ENCODE data around the gene RAB10. TPM values are rescaled to one million over a fixed set of nuclear protein-coding genes. Genes with fewer than 3 reads are reported as not detected.

Gene RAB10
- total RNA-seq, 4 donors from 2014 or later = 91.9 to 117 (median 103) TPM

GRCh38 chr2:26148501-26148900 is 114.6 kb downstream of the RAB10 start:
- ATAC-seq = no peak
- Histone ChIP-seq H3K27ac (no peak overlapping the region), H3K9me3 (no peaks in the 10 kb centered on the region), H3K36me3 (no peaks in the 10 kb centered on the region), H3K4me3 (no peak overlapping the region), H3K4me1 (no peaks in the 10 kb centered on the region), H3K27me3 (peaks cover 29% of the 10 kb centered on the region)
- WGBS, 2 donors (ENCODE audit: low coverage in 1 of 2) = 31 to 50% methylated on average over 2 of the region's 2 CpGs
- no peak for TF ChIP-seq POLR2A (IDR thresholded peaks at IDR 0.05)
- TF ChIP-seq POLR2AphosphoS5 (IDR thresholded peaks at IDR 0.05) = no peak
- TF ChIP-seq CTCF (IDR thresholded peaks at IDR 0.05) = no peak
- no peak for TF ChIP-seq EP300 (IDR thresholded peaks at IDR 0.05)

DNA sequence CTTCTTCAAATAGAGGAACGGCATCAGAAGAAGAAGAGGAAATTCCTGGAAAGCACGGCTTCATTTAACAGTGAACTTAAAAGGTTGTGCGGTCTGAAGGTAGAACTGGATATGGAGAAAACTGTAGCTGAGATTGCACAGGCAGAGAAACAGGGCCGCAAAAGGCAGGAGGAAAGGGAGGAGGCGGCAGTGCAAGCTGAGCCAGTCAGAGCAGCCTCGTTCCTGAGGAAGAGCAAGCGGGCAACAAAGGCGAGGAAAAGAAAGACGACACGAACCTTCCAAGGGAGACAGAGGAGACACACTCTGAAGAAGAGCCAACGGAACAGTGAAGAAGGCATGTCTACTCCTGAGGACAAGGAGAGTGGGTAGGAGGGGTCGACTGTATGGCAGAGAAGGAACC is 116.4 kb downstream of the RAB10 start:
- 77 to 79% methylated on average over 10 to 12 of the region's 12 CpGs for WGBS, 2 donors (ENCODE audit: low coverage in 1 of 2)
- Histone ChIP-seq H3K36me3 (no peaks in the 10 kb centered on the region), H3K4me1 (no peaks in the 10 kb centered on the region), H3K4me3 (no peak overlapping the region), H3K27ac (no peak overlapping the region), H3K9me3 (no peaks in the 10 kb centered on the region), H3K27me3 (peaks cover 29% of the 10 kb centered on the region)
- ATAC-seq = no peak
- TF ChIP-seq EP300 (IDR thresholded peaks at IDR 0.05) (no peak), POLR2A (IDR thresholded peaks at IDR 0.05) (no peak), CTCF (IDR thresholded peaks at IDR 0.05) (no peak), POLR2AphosphoS5 (IDR thresholded peaks at IDR 0.05) (no peak)

DNA sequence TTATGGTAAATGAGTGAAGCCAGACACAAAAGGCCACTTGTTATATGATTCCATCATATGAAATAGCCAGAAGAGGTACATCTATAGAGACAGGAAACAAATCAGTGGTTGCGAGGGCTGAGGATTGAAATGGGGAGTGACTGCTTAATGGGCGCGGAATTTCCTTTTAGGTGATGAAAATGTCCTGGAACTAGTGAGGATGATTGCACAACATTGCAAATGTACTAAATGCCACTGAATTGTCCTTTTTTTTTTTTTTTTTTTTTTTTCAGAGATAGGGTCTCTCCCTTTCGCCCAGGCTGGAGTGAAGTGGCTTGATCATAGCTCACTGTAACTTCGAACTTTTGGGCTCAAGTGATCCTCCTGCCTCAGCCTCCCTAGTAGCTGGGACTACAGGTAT is 123.7 kb downstream of the RAB10 start:
- WGBS, 2 donors (ENCODE audit: low coverage in 1 of 2) = 91 to 100% methylated on average over 5 of the region's 5 CpGs
- Histone ChIP-seq H3K27me3 (no peaks in the 10 kb centered on the region), H3K27ac (no peak overlapping the region), H3K9me3 (no peaks in the 10 kb centered on the region), H3K4me1 (no peaks in the 10 kb centered on the region), H3K4me3 (no peak overlapping the region), H3K36me3 (no peaks in the 10 kb centered on the region)
- ATAC-seq = no peak
- TF ChIP-seq CTCF (IDR thresholded peaks at IDR 0.05) (no peak), POLR2AphosphoS5 (IDR thresholded peaks at IDR 0.05) (no peak), POLR2A (IDR thresholded peaks at IDR 0.05) (no peak), EP300 (IDR thresholded peaks at IDR 0.05) (no peak)

GRCh38 chr2:26161926-26162325 is 128.0 kb downstream of the RAB10 start:
- H3K36me3 ChIP-seq = no peaks in the 10 kb centered on the region
- TF ChIP-seq EP300 (IDR thresholded peaks at IDR 0.05) (no peak), POLR2A (IDR thresholded peaks at IDR 0.05) (no peak), CTCF (IDR thresholded peaks at IDR 0.05) (no peak), POLR2AphosphoS5 (IDR thresholded peaks at IDR 0.05) (no peak)
- no peaks in the 10 kb centered on the region for H3K4me1 ChIP-seq
- no CpG with 5 or more reads among the region's 7 CpGs for WGBS, 2 donors (ENCODE audit: low coverage in 1 of 2)
- H3K9me3 ChIP-seq = no peaks in the 10 kb centered on the region
- H3K27ac ChIP-seq = no peak overlapping the region
- no peak for ATAC-seq
- no peak overlapping the region for H3K4me3 ChIP-seq
- H3K27me3 ChIP-seq = no peaks in the 10 kb centered on the region

- no peaks in the 10 kb centered on the region for H3K4me1 ChIP-seq
- H3K9me3 ChIP-seq = no peaks in the 10 kb centered on the region
- no peak for ATAC-seq
- 83 to 90% methylated on average over 3 to 5 of the region's 10 CpGs for WGBS, 2 donors (ENCODE audit: low coverage in 1 of 2)
- H3K27ac ChIP-seq = no peak overlapping the region
- no peak for TF ChIP-seq EP300 (IDR thresholded peaks at IDR 0.05)
- TF ChIP-seq POLR2AphosphoS5 (IDR thresholded peaks at IDR 0.05) = no peak
- TF ChIP-seq CTCF (IDR thresholded peaks at IDR 0.05) = no peak
- no peak for TF ChIP-seq POLR2A (IDR thresholded peaks at IDR 0.05)
- no peaks in the 10 kb centered on the region for H3K27me3 ChIP-seq
- H3K36me3 ChIP-seq = no peaks in the 10 kb centered on the region
- no peak overlapping the region for H3K4me3 ChIP-seq
These were observed 129.1 kb downstream of the RAB10 start for GRCh38 chr2:26162963-26163362.
